Fibroblast of villous mesenchyme (primary cell): ENCODE data around the gene TFF3. TPM values are rescaled to one million over a fixed set of nuclear protein-coding genes. Genes with fewer than 3 reads are reported as not detected.
"Not testable (repeated sequence)": the region's sequence is repeated elsewhere in the genome, so short reads cannot be mapped to it uniquely, and the experiment has no call there.

Source experiments
- DNase-seq: peaks from one replicate; pipeline ENCODE4 v3.0.0-alpha.2; 2010; ENCODE audit warnings: low read depth
- H3K4me3 ChIP-seq: 2 replicates; pipeline ENCODE4 v1.5.1; 2011; ENCODE audit warnings: low read depth, mild to moderate bottlenecking, low read length
- total RNA-seq: library from RNA; depleted of rRNA; stranded (reverse); fragments of >200 nt; gene quantifications from 2 replicates; pipeline ENCODE4 v1.2.3, GENCODE V29; 2012
- TF ChIP-seq, protein P1 (sequence below): IDR thresholded peaks from 2 replicates; pipeline ENCODE4 v1.5.1; 2012; ENCODE audit warnings: low read depth, mild to moderate bottlenecking, low read length; ENCODE audit not compliant: insufficient read depth

The TFF3 gene
- total RNA-seq, 1 donor, result not detected

DNA sequence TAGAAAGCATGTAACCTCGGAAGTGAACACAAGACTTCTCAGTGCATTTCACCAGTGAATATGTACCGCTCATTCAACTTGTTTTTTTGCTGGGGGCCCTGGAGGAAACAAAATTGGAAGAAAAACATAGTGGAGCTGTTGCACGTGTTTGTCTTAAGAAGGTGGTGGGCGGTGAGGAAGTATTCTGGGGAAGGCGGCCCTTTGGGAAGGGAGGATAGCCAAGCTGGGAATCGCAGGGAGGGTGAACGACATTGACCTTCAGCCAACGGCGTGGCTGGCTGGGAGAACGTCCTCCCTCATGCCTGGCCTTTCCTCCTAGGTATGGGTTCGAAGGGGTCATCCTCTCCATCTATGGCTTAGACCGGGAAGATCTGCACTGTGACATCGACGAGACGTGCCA is 19.4 kb downstream of the TFF3 start:
- no peak overlapping the region for H3K4me3 ChIP-seq
- DNase-seq, result no peak
- TF ChIP-seq, protein P1, sequence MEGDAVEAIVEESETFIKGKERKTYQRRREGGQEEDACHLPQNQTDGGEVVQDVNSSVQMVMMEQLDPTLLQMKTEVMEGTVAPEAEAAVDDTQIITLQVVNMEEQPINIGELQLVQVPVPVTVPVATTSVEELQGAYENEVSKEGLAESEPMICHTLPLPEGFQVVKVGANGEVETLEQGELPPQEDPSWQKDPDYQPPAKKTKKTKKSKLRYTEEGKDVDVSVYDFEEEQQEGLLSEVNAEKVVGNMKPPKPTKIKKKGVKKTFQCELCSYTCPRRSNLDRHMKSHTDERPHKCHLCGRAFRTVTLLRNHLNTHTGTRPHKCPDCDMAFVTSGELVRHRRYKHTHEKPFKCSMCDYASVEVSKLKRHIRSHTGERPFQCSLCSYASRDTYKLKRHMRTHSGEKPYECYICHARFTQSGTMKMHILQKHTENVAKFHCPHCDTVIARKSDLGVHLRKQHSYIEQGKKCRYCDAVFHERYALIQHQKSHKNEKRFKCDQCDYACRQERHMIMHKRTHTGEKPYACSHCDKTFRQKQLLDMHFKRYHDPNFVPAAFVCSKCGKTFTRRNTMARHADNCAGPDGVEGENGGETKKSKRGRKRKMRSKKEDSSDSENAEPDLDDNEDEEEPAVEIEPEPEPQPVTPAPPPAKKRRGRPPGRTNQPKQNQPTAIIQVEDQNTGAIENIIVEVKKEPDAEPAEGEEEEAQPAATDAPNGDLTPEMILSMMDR, result no peak

DNA sequence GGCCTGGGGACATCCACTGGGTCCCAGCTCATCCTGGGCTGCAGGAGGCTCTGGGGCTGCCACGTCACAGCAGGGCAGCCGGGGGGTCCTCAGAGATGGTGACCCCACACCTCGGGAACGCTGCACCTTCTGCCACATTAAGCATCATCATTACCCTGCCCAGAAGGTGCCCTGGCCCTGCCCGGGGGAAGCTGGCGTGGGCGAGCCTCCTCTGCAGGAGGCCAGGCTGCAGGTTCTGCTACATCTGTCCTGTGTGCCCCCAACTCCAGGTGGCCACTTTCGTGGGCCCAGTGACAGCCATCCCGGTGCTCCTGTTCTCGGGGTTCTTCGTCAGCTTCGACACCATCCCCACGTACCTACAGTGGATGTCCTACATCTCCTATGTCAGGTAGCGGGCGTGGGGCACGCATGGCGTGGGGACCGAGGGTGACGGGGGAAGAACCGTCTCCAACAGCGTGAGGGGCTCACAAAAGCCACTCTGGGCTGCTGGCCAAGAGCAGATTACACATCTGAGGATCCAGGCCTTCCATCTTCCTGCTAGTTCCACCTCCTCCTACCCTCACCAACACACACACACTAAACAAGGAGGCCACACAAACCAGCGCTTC is 20.8 kb downstream of the TFF3 start:
- TF ChIP-seq, protein P1, result no peak
- no peak for DNase-seq
- H3K4me3 ChIP-seq, result no peak overlapping the region

DNA sequence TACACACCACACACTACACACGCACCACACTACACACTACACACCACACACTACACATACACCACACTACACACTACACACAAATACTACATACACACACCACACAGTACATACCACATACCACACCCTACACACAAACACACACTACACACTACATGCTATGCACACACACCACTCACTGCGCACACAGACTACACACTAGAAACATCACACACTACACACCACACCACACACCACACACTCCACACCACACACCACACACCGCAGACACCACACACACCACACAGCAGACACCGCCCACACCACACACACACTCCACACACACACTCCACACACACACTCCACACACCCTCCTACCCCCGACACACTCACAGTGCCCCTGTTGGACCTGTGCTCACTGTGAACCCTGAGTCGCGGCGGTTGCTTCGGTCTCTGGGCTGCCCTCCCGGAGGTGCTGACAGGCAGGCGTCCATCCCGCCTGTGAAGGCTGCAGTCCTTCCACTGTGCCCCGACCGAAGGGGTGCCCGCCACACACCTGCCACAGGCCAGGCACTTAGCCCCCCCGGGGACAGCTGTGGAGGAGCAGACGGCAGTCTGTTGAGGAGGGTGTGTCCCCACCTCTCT is 21.4 kb downstream of the TFF3 start:
- no peak overlapping the region for H3K4me3 ChIP-seq
- no peak for DNase-seq
- TF ChIP-seq, protein P1, result no peak

- DNase-seq, H3K4me3 ChIP-seq: not testable (repeated sequence)
Observed at GRCh38 chr21:42292563-42293142, 22.6 kb downstream of the TFF3 start.

- TF ChIP-seq, protein P1, result no peak
- no peak overlapping the region for H3K4me3 ChIP-seq
- DNase-seq, result no peak
Observed at GRCh38 chr21:42291751-42292562, 23.3 kb downstream of the TFF3 start.

- DNase-seq, result no peak
- TF ChIP-seq, protein P1, result no peak
Observed at GRCh38 chr21:42291003-42291750, 24.0 kb downstream of the TFF3 start.

More at GRCh38 chr21:42291003-42291750, 24.0 kb downstream of the TFF3 start:
- H3K4me3 ChIP-seq, result no peak overlapping the region
